HEK293 (cell line): Measurements from ENCODE around the gene CSF3R.

Source experiments
- GFI1B ChIP-seq: fragments of 450-650 bp; formaldehyde crosslinking; IDR thresholded peaks from 2 replicates; pipeline ENCODE4 v1.5.1; 2016; ENCODE audit warnings: missing biosample characterization, missing genetic modification characterization
- GLIS1 ChIP-seq: fragments of 450-650 bp; formaldehyde crosslinking; IDR thresholded peaks from 2 replicates; pipeline ENCODE4 v1.5.1; 2016; ENCODE audit warnings: missing biosample characterization, missing genetic modification characterization
- PRDM1 ChIP-seq: fragments of 450-650 bp; formaldehyde crosslinking; IDR thresholded peaks from 2 replicates; pipeline ENCODE4; 2016; ENCODE audit warnings: missing biosample characterization, missing genetic modification characterization
- SETDB1 ChIP-seq: IDR thresholded peaks from one replicate; pipeline ENCODE4 v1.6.1; 2017; ENCODE audit warnings: mild to moderate bottlenecking, low read length, moderate library complexity, mixed read lengths; ENCODE audit not compliant: insufficient read length
- YY1 ChIP-seq: fragments of 450-650 bp; formaldehyde crosslinking; IDR thresholded peaks from 2 replicates; pipeline ENCODE4 v1.5.1; 2018; ENCODE audit warnings: missing biosample characterization, missing genetic modification characterization
- YY2 ChIP-seq: fragments of 450-650 bp; formaldehyde crosslinking; IDR thresholded peaks from 2 replicates; pipeline ENCODE4 v1.5.1; 2016; ENCODE audit warnings: missing biosample characterization, missing genetic modification characterization
- ZBTB20 ChIP-seq: fragments of 450-650 bp; formaldehyde crosslinking; IDR thresholded peaks from 2 replicates; pipeline ENCODE4 v1.5.1; 2016; ENCODE audit warnings: missing biosample characterization, missing genetic modification characterization
- ZNF121 ChIP-seq: fragments of 450-650 bp; formaldehyde crosslinking; IDR thresholded peaks from 2 replicates; pipeline ENCODE4 v1.5.1; 2016; ENCODE audit warnings: missing biosample characterization, missing genetic modification characterization
- ZNF140 ChIP-seq: fragments of 450-650 bp; formaldehyde crosslinking; IDR thresholded peaks from 2 replicates; pipeline ENCODE4 v1.5.1; 2016; ENCODE audit warnings: missing biosample characterization, missing genetic modification characterization
- ZNF354C ChIP-seq: fragments of 450-650 bp; formaldehyde crosslinking; IDR thresholded peaks from 2 replicates; pipeline ENCODE4 v1.5.1; 2016; ENCODE audit warnings: missing biosample characterization, missing genetic modification characterization, low read depth, borderline replicate concordance
- ZNF391 ChIP-seq: fragments of 450-650 bp; formaldehyde crosslinking; IDR thresholded peaks from 2 replicates; pipeline ENCODE4 v1.5.1; 2016; ENCODE audit warnings: low read depth, missing biosample characterization, missing genetic modification characterization, borderline replicate concordance
- ZNF473 ChIP-seq: fragments of 450-650 bp; formaldehyde crosslinking; IDR thresholded peaks from 2 replicates; pipeline ENCODE4 v1.5.1; 2017; ENCODE audit warnings: missing biosample characterization, missing genetic modification characterization
- ZNF596 ChIP-seq: fragments of 450-650 bp; IDR thresholded peaks from 2 replicates; pipeline ENCODE4 v1.5.0; 2018; ENCODE audit warnings: missing biosample characterization, mild to moderate bottlenecking, missing genetic modification characterization, moderate library complexity
- ZNF600 ChIP-seq: fragments of 450-650 bp; formaldehyde crosslinking; IDR thresholded peaks from 2 replicates; pipeline ENCODE4 v1.5.1; 2016; ENCODE audit warnings: missing biosample characterization, missing genetic modification characterization
- ZNF624 ChIP-seq: fragments of 450-650 bp; formaldehyde crosslinking; IDR thresholded peaks from 2 replicates; pipeline ENCODE4 v1.5.1; 2017; ENCODE audit warnings: missing biosample characterization, missing genetic modification characterization
- ZNF626 ChIP-seq: fragments of 450-650 bp; sonication (Bioruptor Pico); formaldehyde crosslinking; IDR thresholded peaks from 2 replicates; pipeline ENCODE4 v1.5.1; 2018; ENCODE audit warnings: missing biosample characterization, missing genetic modification characterization, inconsistent platforms
- ZNF629 ChIP-seq: fragments of 450-650 bp; formaldehyde crosslinking; IDR thresholded peaks from 2 replicates; pipeline ENCODE4 v1.5.1; 2017; ENCODE audit warnings: missing biosample characterization, missing genetic modification characterization
- ZNF658 ChIP-seq: fragments of 450-650 bp; formaldehyde crosslinking; IDR thresholded peaks from 2 replicates; pipeline ENCODE4; 2016; ENCODE audit warnings: missing biosample characterization, missing genetic modification characterization
- ZNF664 ChIP-seq: fragments of 450-650 bp; formaldehyde crosslinking; IDR thresholded peaks from 2 replicates; pipeline ENCODE4 v1.5.1; 2016; ENCODE audit warnings: missing biosample characterization, missing genetic modification characterization
- ZNF768 ChIP-seq: fragments of 450-650 bp; formaldehyde crosslinking; IDR thresholded peaks from 2 replicates; pipeline ENCODE4 v1.5.1; 2018; ENCODE audit warnings: missing biosample characterization, mild to moderate bottlenecking, missing genetic modification characterization
- ZSCAN16 ChIP-seq: fragments of 450-650 bp; formaldehyde crosslinking; IDR thresholded peaks from 2 replicates; pipeline ENCODE4 v1.5.1; 2016; ENCODE audit warnings: missing biosample characterization, missing genetic modification characterization
- TF ChIP-seq, protein P1 (sequence below): fragments of 450-650 bp; formaldehyde crosslinking; IDR thresholded peaks from 2 replicates; pipeline ENCODE4 v1.5.1; 2017; ENCODE audit warnings: missing biosample characterization, missing genetic modification characterization
- TF ChIP-seq, protein P2 (sequence below): fragments of 450-650 bp; formaldehyde crosslinking; conservative IDR thresholded peaks from 2 replicates; pipeline ENCODE4 v1.5.1; 2016; ENCODE audit warnings: low read depth, missing biosample characterization, missing genetic modification characterization
- TF ChIP-seq, protein P3 (sequence below): fragments of 450-650 bp; formaldehyde crosslinking; IDR thresholded peaks from 2 replicates; pipeline ENCODE4 v1.5.1; 2016; ENCODE audit warnings: missing biosample characterization, missing genetic modification characterization
- TF ChIP-seq, protein P4 (sequence below): fragments of 450-650 bp; formaldehyde crosslinking; IDR thresholded peaks from 2 replicates; pipeline ENCODE4 v1.5.1; 2016; ENCODE audit warnings: missing biosample characterization, missing genetic modification characterization

Gene CSF3R

DNA sequence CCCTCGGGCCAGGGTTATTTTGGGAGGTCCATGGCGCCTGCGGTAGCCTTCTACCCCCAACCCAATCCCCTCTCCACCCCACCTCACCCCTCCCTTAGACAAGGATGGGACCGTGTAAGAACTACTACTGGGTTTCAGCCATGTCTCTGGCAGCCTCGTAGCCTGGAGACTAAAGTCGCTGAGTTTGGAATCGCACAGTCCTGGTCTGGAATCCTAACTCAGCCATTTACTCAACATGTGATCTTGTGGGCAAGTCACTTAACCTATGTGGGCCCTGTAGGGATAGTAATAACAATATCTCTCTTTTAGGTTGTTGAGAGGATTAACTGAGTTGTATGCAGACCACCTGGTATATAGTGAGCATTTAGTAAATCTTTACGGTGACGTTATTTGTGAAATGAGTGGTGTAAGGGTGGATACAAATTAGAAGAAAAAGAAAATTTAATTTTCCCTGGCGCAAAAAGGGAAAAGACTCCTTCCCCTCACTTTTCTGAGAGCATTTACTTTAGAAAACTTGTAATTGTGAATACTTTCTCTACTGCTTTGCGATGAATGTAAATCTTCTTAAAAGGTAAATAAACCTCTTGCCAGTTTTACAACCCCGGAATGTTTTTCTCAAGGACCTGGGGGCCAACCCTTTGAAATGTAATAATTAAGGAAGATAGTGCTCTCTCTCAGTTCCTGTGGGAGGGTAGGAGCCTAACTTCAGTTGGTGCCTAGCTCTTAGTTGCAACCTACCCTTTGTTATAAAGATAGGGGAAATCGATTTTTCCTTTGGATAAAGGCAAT, 17.9 kb downstream of the CSF3R start (continued):
- TF ChIP-seq GFI1B (tag by site-specific recombination) (no peak), GLIS1 (tag by site-specific recombination) (peak; percentile 55; the same call in 1 of the 2 replicates), ZNF600 (peak; percentile 95), SETDB1 (no peak), YY1 (no peak), ZNF596 (tag by site-specific recombination) (peak; percentile 56; the same call in 1 of the 2 replicates), ZNF473 (tag by site-specific recombination) (no peak), PRDM1 (peak; percentile 93), ZNF664 (tag by site-specific recombination) (peak; percentile 100), ZNF626 (tag by site-specific recombination) (no peak), ZNF391 (no peak), ZNF658 (tag by site-specific recombination) (no peak), ZNF121 (tag by site-specific recombination) (peak; percentile 73), ZNF624 (tag by site-specific recombination) (no peak), ZNF354C (no peak), ZBTB20 (tag by site-specific recombination) (peak; percentile 71), YY2 (no peak), ZSCAN16 (tag by site-specific recombination) (peak; percentile 96), ZNF629 (tag by site-specific recombination) (0 out of 2 replicates have a peak, but pooled peaks have one; percentile 59), ZNF140 (tag by site-specific recombination) (no peak), ZNF768 (tag by site-specific recombination) (0 out of 2 replicates have a peak, but pooled peaks have one; percentile 3)
- TF ChIP-seq, protein P1, sequence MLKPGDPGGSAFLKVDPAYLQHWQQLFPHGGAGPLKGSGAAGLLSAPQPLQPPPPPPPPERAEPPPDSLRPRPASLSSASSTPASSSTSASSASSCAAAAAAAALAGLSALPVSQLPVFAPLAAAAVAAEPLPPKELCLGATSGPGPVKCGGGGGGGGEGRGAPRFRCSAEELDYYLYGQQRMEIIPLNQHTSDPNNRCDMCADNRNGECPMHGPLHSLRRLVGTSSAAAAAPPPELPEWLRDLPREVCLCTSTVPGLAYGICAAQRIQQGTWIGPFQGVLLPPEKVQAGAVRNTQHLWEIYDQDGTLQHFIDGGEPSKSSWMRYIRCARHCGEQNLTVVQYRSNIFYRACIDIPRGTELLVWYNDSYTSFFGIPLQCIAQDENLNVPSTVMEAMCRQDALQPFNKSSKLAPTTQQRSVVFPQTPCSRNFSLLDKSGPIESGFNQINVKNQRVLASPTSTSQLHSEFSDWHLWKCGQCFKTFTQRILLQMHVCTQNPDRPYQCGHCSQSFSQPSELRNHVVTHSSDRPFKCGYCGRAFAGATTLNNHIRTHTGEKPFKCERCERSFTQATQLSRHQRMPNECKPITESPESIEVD (tag by site-specific recombination): peak; percentile 99
- TF ChIP-seq, protein P2, sequence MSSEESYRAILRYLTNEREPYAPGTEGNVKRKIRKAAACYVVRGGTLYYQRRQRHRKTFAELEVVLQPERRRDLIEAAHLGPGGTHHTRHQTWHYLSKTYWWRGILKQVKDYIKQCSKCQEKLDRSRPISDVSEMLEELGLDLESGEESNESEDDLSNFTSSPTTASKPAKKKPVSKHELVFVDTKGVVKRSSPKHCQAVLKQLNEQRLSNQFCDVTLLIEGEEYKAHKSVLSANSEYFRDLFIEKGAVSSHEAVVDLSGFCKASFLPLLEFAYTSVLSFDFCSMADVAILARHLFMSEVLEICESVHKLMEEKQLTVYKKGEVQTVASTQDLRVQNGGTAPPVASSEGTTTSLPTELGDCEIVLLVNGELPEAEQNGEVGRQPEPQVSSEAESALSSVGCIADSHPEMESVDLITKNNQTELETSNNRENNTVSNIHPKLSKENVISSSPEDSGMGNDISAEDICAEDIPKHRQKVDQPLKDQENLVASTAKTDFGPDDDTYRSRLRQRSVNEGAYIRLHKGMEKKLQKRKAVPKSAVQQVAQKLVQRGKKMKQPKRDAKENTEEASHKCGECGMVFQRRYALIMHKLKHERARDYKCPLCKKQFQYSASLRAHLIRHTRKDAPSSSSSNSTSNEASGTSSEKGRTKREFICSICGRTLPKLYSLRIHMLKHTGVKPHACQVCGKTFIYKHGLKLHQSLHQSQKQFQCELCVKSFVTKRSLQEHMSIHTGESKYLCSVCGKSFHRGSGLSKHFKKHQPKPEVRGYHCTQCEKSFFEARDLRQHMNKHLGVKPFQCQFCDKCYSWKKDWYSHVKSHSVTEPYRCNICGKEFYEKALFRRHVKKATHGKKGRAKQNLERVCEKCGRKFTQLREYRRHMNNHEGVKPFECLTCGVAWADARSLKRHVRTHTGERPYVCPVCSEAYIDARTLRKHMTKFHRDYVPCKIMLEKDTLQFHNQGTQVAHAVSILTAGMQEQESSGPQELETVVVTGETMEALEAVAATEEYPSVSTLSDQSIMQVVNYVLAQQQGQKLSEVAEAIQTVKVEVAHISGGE: peak; percentile 67
- TF ChIP-seq, protein P3, sequence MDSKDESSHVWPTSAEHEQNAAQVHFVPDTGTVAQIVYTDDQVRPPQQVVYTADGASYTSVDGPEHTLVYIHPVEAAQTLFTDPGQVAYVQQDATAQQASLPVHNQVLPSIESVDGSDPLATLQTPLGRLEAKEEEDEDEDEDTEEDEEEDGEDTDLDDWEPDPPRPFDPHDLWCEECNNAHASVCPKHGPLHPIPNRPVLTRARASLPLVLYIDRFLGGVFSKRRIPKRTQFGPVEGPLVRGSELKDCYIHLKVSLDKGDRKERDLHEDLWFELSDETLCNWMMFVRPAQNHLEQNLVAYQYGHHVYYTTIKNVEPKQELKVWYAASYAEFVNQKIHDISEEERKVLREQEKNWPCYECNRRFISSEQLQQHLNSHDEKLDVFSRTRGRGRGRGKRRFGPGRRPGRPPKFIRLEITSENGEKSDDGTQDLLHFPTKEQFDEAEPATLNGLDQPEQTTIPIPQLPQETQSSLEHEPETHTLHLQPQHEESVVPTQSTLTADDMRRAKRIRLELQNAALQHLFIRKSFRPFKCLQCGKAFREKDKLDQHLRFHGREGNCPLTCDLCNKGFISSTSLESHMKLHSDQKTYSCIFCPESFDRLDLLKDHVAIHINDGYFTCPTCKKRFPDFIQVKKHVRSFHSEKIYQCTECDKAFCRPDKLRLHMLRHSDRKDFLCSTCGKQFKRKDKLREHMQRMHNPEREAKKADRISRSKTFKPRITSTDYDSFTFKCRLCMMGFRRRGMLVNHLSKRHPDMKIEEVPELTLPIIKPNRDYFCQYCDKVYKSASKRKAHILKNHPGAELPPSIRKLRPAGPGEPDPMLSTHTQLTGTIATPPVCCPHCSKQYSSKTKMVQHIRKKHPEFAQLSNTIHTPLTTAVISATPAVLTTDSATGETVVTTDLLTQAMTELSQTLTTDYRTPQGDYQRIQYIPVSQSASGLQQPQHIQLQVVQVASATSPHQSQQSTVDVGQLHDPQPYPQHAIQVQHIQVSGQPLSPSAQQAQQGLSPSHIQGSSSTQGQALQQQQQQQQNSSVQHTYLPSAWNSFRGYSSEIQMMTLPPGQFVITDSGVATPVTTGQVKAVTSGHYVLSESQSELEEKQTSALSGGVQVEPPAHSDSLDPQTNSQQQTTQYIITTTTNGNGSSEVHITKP (tag by site-specific recombination): 0 out of 2 replicates have a peak, but pooled peaks have one; percentile 60
- TF ChIP-seq, protein P4, sequence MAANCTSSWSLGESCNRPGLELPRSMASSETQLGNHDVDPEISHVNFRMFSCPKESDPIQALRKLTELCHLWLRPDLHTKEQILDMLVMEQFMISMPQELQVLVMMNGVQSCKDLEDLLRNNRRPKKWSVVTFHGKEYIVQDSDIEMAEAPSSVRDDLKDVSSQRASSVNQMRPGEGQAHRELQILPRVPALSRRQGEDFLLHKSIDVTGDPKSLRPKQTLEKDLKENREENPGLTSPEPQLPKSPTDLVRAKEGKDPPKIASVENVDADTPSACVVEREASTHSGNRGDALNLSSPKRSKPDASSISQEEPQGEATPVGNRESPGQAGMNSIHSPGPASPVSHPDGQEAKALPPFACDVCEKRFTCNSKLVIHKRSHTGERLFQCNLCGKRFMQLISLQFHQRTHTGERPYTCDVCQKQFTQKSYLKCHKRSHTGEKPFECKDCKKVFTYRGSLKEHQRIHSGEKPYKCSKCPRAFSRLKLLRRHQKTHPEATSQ (tag by site-specific recombination): no peak
- TF ChIP-seq, all 188 proteins: peak for 35
